ENCODE data around the gene IHH. TPM values are rescaled to one million over a fixed set of nuclear protein-coding genes. Genes with fewer than 3 reads are reported as not detected.

IHH gene
- total and polyA plus RNA-seq, 2 of the 8 experiments (the other 6 are each of a cell fraction or from before 2014, with no cell fraction given), result 0.03 TPM; not detected in 1

GRCh38 chr2:219099329-219099728 is 38.6 kb upstream of the IHH start (continued):
- no peak for TF ChIP-seq CTCF (IDR thresholded peaks at IDR 0.05; ENCODE audit: control extremely low read depth in 1 of 3, insufficient read depth in 1 of 3, low read depth in 1 of 3, low read length in 3 of 3)

Data from H1 (cell line).